NT2/D1 (cell line): ENCODE results near the gene RNF115.
A peak's percentile ranks its signal among the peaks of the same experiment; 100 is the strongest.

Experiments used
- DNase-seq: peaks from one replicate; pipeline ENCODE4 v3.0.0-alpha.2; 2011; ENCODE audit warnings: low read depth, low spot score
- H3K27me3 ChIP-seq: 2 replicates; pipeline ENCODE4 v1.6.0; 2011; ENCODE audit warnings: mild to moderate bottlenecking; ENCODE audit not compliant: insufficient read length, insufficient read depth
- H3K36me3 ChIP-seq: 2 replicates; pipeline ENCODE4 v1.6.1; 2011; ENCODE audit warnings: mild to moderate bottlenecking, low read length, mixed read lengths; ENCODE audit not compliant: insufficient read depth, insufficient read length
- H3K4me1 ChIP-seq: 2 replicates; pipeline ENCODE4 v1.5.1; 2011; ENCODE audit not compliant: insufficient read depth, insufficient read length
- H3K4me3 ChIP-seq: 2 replicates; pipeline ENCODE4 v1.5.1; 2011; ENCODE audit warnings: low read depth; ENCODE audit not compliant: insufficient read length
- H3K9ac ChIP-seq: 2 replicates; pipeline ENCODE4 v1.6.0; 2011; ENCODE audit warnings: low read depth; ENCODE audit not compliant: insufficient read length
- H3K9me3 ChIP-seq: 2 replicates; pipeline ENCODE4 v1.5.1; 2011; ENCODE audit warnings: mild to moderate bottlenecking, low read length; ENCODE audit not compliant: insufficient read depth
- SUZ12 ChIP-seq: IDR thresholded peaks from 2 replicates; pipeline ENCODE4 v1.6.1; 2011; ENCODE audit not compliant: insufficient read length, insufficient read depth; ENCODE audit errors: extremely low read depth
- YY1 ChIP-seq: IDR thresholded peaks from 2 replicates; pipeline ENCODE4 v1.6.1; 2011; ENCODE audit not compliant: insufficient read length, insufficient read depth
- ZNF274 ChIP-seq: IDR thresholded peaks from 2 replicates; pipeline ENCODE4 v1.6.1; 2011; ENCODE audit warnings: mild to moderate bottlenecking, low read depth, low read length

The RNF115 gene

GRCh38 chr1:145823565-145824498, at the start of gene RNF115, which contains the start of gene POLR3C:
TSS of gene RNF115 (minus strand) at chr1:145824095. CDS start at chr1:145823873, 222 bp downstream.
TSS of gene POLR3C (plus strand) at chr1:145824200. CDS start at chr1:145825777, 1,577 bp downstream.
- peak within 1 kb of the TSS; percentile 97 for H3K9ac ChIP-seq
- DNase-seq = peak; percentile 93
- H3K27me3 ChIP-seq = no peaks in the 10 kb centered on the region
- peak within 1 kb of the TSS; percentile 97 for H3K4me3 ChIP-seq
- TF ChIP-seq YY1 (no peak), ZNF274 (no peak), SUZ12 (no peak)
- no peaks in the 10 kb centered on the region for H3K4me1 ChIP-seq
- H3K36me3 ChIP-seq = peaks cover 32% of the 10 kb centered on the region
- H3K9me3 ChIP-seq = no peaks in the 10 kb centered on the region

- Histone ChIP-seq H3K4me3 (no peak overlapping the region), H3K36me3 (no peaks in the 10 kb centered on the region), H3K9ac (no peak overlapping the region), H3K4me1 (peaks cover 3% of the 10 kb centered on the region), H3K27me3 (peaks cover 5% of the 10 kb centered on the region), H3K9me3 (no peaks in the 10 kb centered on the region)
- DNase-seq = no peak
- TF ChIP-seq SUZ12 (no peak), ZNF274 (no peak), YY1 (no peak)
Measured at GRCh38 chr1:145871994-145872924, 48.4 kb upstream of the RNF115 start.

GRCh38 chr1:145868232-145868631, 44.3 kb upstream of the RNF115 start:
- H3K4me3 ChIP-seq = no peak overlapping the region
- DNase-seq = no peak
- H3K4me1 ChIP-seq = peaks cover 4% of the 10 kb centered on the region
- TF ChIP-seq YY1 (no peak), ZNF274 (no peak), SUZ12 (no peak)
- H3K27me3 ChIP-seq = no peaks in the 10 kb centered on the region
- no peak overlapping the region for H3K9ac ChIP-seq
- H3K9me3 ChIP-seq = no peaks in the 10 kb centered on the region
- H3K36me3 ChIP-seq = no peaks in the 10 kb centered on the region

GRCh38 chr1:145863282-145864018, 39.6 kb upstream of the RNF115 start:
- no peak for DNase-seq
- Histone ChIP-seq H3K27me3 (no peaks in the 10 kb centered on the region), H3K9ac (no peak overlapping the region), H3K36me3 (no peaks in the 10 kb centered on the region), H3K4me1 (peaks cover 7% of the 10 kb centered on the region), H3K4me3 (no peak overlapping the region), H3K9me3 (no peaks in the 10 kb centered on the region)
- no peak for TF ChIP-seq YY1
- no peak for TF ChIP-seq ZNF274
- TF ChIP-seq SUZ12 = no peak

GRCh38 chr1:145859491-145860023, 35.7 kb upstream of the RNF115 start:
- H3K9me3 ChIP-seq = peaks cover 10% of the 10 kb centered on the region; the same call in 1 of the 2 replicates
- TF ChIP-seq ZNF274 (no peak), SUZ12 (no peak), YY1 (no peak)
- H3K4me3 ChIP-seq = peak overlapping the region; percentile 92
- peak; percentile 89 for DNase-seq
- no peaks in the 10 kb centered on the region for H3K27me3 ChIP-seq
- peaks cover 20% of the 10 kb centered on the region for H3K4me1 ChIP-seq
- peak overlapping the region; percentile 87 for H3K9ac ChIP-seq
- H3K36me3 ChIP-seq = peaks cover 29% of the 10 kb centered on the region

- H3K36me3 ChIP-seq = peaks cover 35% of the 10 kb centered on the region
- H3K9ac ChIP-seq = peak within 1 kb of the TSS; percentile 87
- peak; percentile 97 for DNase-seq
- H3K27me3 ChIP-seq = no peaks in the 10 kb centered on the region
- TF ChIP-seq YY1 = peak; percentile 78
- no peak for TF ChIP-seq SUZ12
- peaks cover 10% of the 10 kb centered on the region; the same call in 1 of the 2 replicates for H3K9me3 ChIP-seq
- H3K4me3 ChIP-seq = peak within 1 kb of the TSS; percentile 92
- H3K4me1 ChIP-seq = peaks cover 20% of the 10 kb centered on the region
Measured at GRCh38 chr1:145858901-145859490, 35.1 kb upstream of the RNF115 start, which contains the start of gene PIAS3. TSS of gene PIAS3 (minus strand) at chr1:145859081. CDS start at chr1:145858990, 91 bp downstream.
